H1 (cell line): ENCODE results near the gene RPL36A. TPM values are rescaled to one million over a fixed set of nuclear protein-coding genes. Genes with fewer than 3 reads are reported as not detected.

Source experiments
- CTCF ChIA-PET: fragments of 300-600 bp; sonication (Branson Sonifier 250); formaldehyde crosslinking; loops from one replicate; lab custom pipeline; 2021; ENCODE audit not compliant: partially characterized antibody; lab: Charles Lee
- POLR2A ChIA-PET: fragments of 300-600 bp; sonication (Branson Sonifier 250); formaldehyde crosslinking; loops from one replicate; lab custom pipeline; 2021; ENCODE audit warnings: inconsistent platforms; ENCODE audit not compliant: partially characterized antibody; lab: Charles Lee
- DNase-seq, 2 experiments: peaks; one replicate each; pipeline versions ENCODE4 v3.0.0 to v3.0.0-alpha.2; 2010 to 2022; ENCODE audit warnings: low spot score in 2 of 2, low read depth in 1 of 2, mixed read lengths in 1 of 2
- FAIRE-seq: peaks from 2 replicates; lab custom pipeline; 2011; peaks lifted over from hg19 to GRCh38; lab: Jason Lieb, UNC
- H2AFZ ChIP-seq: 2 replicates; pipeline ENCODE4 v1.8.1; 2012; ENCODE audit warnings: low read length, inconsistent platforms
- H2AK5ac ChIP-seq: 2 replicates; pipeline ENCODE4 v1.6.1; 2013; ENCODE audit warnings: low read depth, low read length
- H2BK120ac ChIP-seq: replicated peaks from 2 replicates; pipeline ENCODE3; 2013; ENCODE audit warnings: low read depth, low read length, inconsistent platforms
- H2BK12ac ChIP-seq: 2 replicates; pipeline ENCODE4 v1.6.1; 2013; ENCODE audit warnings: low read depth, low read length
- H2BK15ac ChIP-seq: 2 replicates; pipeline ENCODE4 v1.6.1; 2013; ENCODE audit warnings: low read length
- H2BK20ac ChIP-seq: 2 replicates; pipeline ENCODE4 v1.6.1; 2013; ENCODE audit warnings: low read length
- H2BK5ac ChIP-seq: 2 replicates; pipeline ENCODE4 v1.6.1; 2013; ENCODE audit warnings: low read depth, low read length
- H3K14ac ChIP-seq: 2 replicates; pipeline ENCODE4 v1.6.1; 2013; ENCODE audit warnings: inconsistent platforms; ENCODE audit not compliant: insufficient read length
- H3K18ac ChIP-seq: 2 replicates; pipeline ENCODE4 v1.6.1; 2013; ENCODE audit warnings: low read length; ENCODE audit errors: extremely low read depth
- H3K23ac ChIP-seq: 2 replicates; pipeline ENCODE4 v1.6.1; 2013; ENCODE audit warnings: inconsistent platforms; ENCODE audit not compliant: insufficient read length
- H3K23me2 ChIP-seq: 2 replicates; pipeline ENCODE4 v1.6.1; 2013; ENCODE audit warnings: low read depth, low read length
- H3K27ac ChIP-seq: 2 replicates; pipeline ENCODE4 v1.6.1; 2011; ENCODE audit warnings: low read depth, low read length, inconsistent platforms
- H3K27me3 ChIP-seq, 4 experiments: replicated peaks in 1 of 4; 1 replicate in 1 of 4; 2 replicates in 3 of 4; pipeline versions ENCODE4 v1.6.1 to v1.8.1; 2011 to 2013; ENCODE audit warnings: low read length in 3 of 4, mild to moderate bottlenecking in 3 of 4, inconsistent platforms in 2 of 4, mixed read lengths in 2 of 4, moderate library complexity in 1 of 4; ENCODE audit not compliant: control insufficient read depth in 3 of 4, insufficient read depth in 3 of 4; ENCODE audit errors: extremely low read depth in 1 of 4
- H3K36me3 ChIP-seq, 4 experiments: 2 replicates each; pipeline versions ENCODE4 v1.6.1 to v1.8.1; 2011 to 2013; ENCODE audit warnings: mild to moderate bottlenecking in 4 of 4, low read length in 3 of 4, moderate library complexity in 2 of 4, control low read depth in 1 of 4, inconsistent platforms in 1 of 4; ENCODE audit not compliant: insufficient read depth in 4 of 4, control insufficient read depth in 2 of 4
- H3K4ac ChIP-seq: replicated peaks from 2 replicates; pipeline ENCODE3; 2013; ENCODE audit warnings: low read length, low read depth, mixed read lengths, inconsistent platforms; ENCODE audit not compliant: insufficient read length
- H3K4me1 ChIP-seq, 4 experiments: replicated peaks in 1 of 4; 1 replicate in 1 of 4; 2 replicates in 3 of 4; pipeline versions ENCODE4 v1.6.1 to v1.8.1; 2011 to 2013; ENCODE audit warnings: low read length in 3 of 4, inconsistent platforms in 2 of 4, mixed read lengths in 1 of 4; ENCODE audit not compliant: insufficient read depth in 4 of 4, control insufficient read depth in 3 of 4
- H3K4me2 ChIP-seq, 2 experiments: 2 replicates each; pipeline versions ENCODE4 v1.6.1 to v1.8.1; 2011 to 2013; ENCODE audit warnings: low read depth in 2 of 2, low read length in 2 of 2, control low read depth in 1 of 2, inconsistent platforms in 1 of 2, mild to moderate bottlenecking in 1 of 2; ENCODE audit not compliant: insufficient read depth in 1 of 2
- H3K4me3 ChIP-seq, 4 experiments: fragments of 200-600, 300-600 bp in 1 of 4; sonication (generic), shearing (Covaris generic), sonication (Bioruptor Twin) in 1 of 4; 2 replicates each; pipeline versions ENCODE4 v1.5.1 to v1.8.1; 2011 to 2016; ENCODE audit warnings: low read length in 4 of 4, low read depth in 3 of 4, control low read depth in 2 of 4, inconsistent platforms in 2 of 4, mild to moderate bottlenecking in 2 of 4, mixed read lengths in 1 of 4, moderate library complexity in 1 of 4; ENCODE audit not compliant: insufficient read depth in 2 of 4; ENCODE audit errors: extremely low read depth in 1 of 4
- H3K56ac ChIP-seq: replicated peaks from 2 replicates; pipeline ENCODE3; 2013; ENCODE audit warnings: low read depth, mild to moderate bottlenecking, mixed read lengths, low read length, inconsistent platforms; ENCODE audit not compliant: insufficient read length
- H3K79me1 ChIP-seq: 2 replicates; pipeline ENCODE4 v1.6.1; 2013; ENCODE audit warnings: low read depth, low read length, control low read depth
- H3K79me2 ChIP-seq, 2 experiments: 2 replicates each; pipeline versions ENCODE4 v1.6.1 to v1.8.1; 2012 to 2013; ENCODE audit warnings: low read length in 2 of 2, mild to moderate bottlenecking in 2 of 2, inconsistent platforms in 1 of 2; ENCODE audit not compliant: insufficient read depth in 2 of 2, control insufficient read depth in 1 of 2
- H3K9ac ChIP-seq, 4 experiments: replicated peaks in 1 of 4; 1 replicate in 1 of 4; 2 replicates in 3 of 4; pipeline versions ENCODE4 v1.6.1 to v1.8.1; 2011 to 2013; ENCODE audit warnings: low read depth in 3 of 4, low read length in 3 of 4, control low read depth in 2 of 4, mild to moderate bottlenecking in 2 of 4, moderate library complexity in 2 of 4, inconsistent platforms in 1 of 4; ENCODE audit errors: extremely low read depth in 1 of 4
- H3K9me3 ChIP-seq, 2 experiments: 2 replicates each; pipeline versions ENCODE4 v1.6.1 to v1.8.1; 2012 to 2013; ENCODE audit warnings: mild to moderate bottlenecking in 2 of 2, moderate library complexity in 2 of 2, control low read depth in 1 of 2, inconsistent platforms in 1 of 2, low read depth in 1 of 2, low read length in 1 of 2, mixed read lengths in 1 of 2; ENCODE audit not compliant: insufficient read depth in 2 of 2
- H4K20me1 ChIP-seq, 2 experiments: replicated peaks in 1 of 2; 2 replicates each; pipeline versions ENCODE3 to v1.8.1; 2011 to 2013; ENCODE audit warnings: inconsistent platforms in 2 of 2, low read length in 2 of 2, mild to moderate bottlenecking in 1 of 2; ENCODE audit not compliant: insufficient read depth in 2 of 2, control insufficient read depth in 1 of 2
- H4K5ac ChIP-seq: 2 replicates; pipeline ENCODE4 v1.6.1; 2013; ENCODE audit warnings: low read length, low read depth, mixed read lengths, inconsistent platforms; ENCODE audit not compliant: insufficient read length
- H4K8ac ChIP-seq: 2 replicates; pipeline ENCODE4 v1.8.0; 2013; ENCODE audit warnings: mild to moderate bottlenecking, moderate library complexity, low read length, inconsistent platforms; ENCODE audit not compliant: insufficient read depth; ENCODE audit errors: extremely low read depth
- H4K91ac ChIP-seq: replicated peaks from 2 replicates; pipeline ENCODE3; 2013; ENCODE audit warnings: low read length, mixed read lengths, inconsistent platforms; ENCODE audit not compliant: insufficient read length
- SP2 ChIP-seq: IDR thresholded peaks from 2 replicates; pipeline ENCODE4 v1.6.1; 2012; ENCODE audit warnings: mild to moderate bottlenecking, low read length, inconsistent platforms
- TEAD4 ChIP-seq: IDR thresholded peaks from 2 replicates; pipeline ENCODE4 v1.6.1; 2012; ENCODE audit warnings: low read depth, low read length, inconsistent platforms, mixed read lengths
- WGBS, 2 experiments: shearing (Covaris generic) in 1 of 2; methylation state at CpG; one replicate each; pipeline versions ENCODE4 v1.1.6 to v1.1.7; 2013 to 2015; ENCODE audit warnings: low lambda C conversion rate in 2 of 2, mixed read lengths in 2 of 2, inconsistent platforms in 1 of 2, low coverage in 1 of 2, missing lambda C conversion rate in 1 of 2; ENCODE audit not compliant: insufficient replicate concordance in 2 of 2, insufficient coverage in 1 of 2, insufficient read length in 1 of 2; ENCODE audit errors: extremely low coverage in 1 of 2, missing lambda C conversion rate in 1 of 2; 5-methylcytosine and 5-hydroxymethylcytosine counted together
- polyA plus RNA-seq, 7 experiments: library from polyadenylated mRNA; depleted of rRNA in 3 of 7; stranded (reverse) in 5 of 7; unstranded in 2 of 7; fragments of >200 nt in 5 of 7; fragments of 200-250 nt in 2 of 7; gene quantifications; 1 replicate in 5 of 7; 2 replicates in 1 of 7; 4 replicates in 1 of 7; pipeline versions ENCODE4 v1.2.1 to v1.2.3, GENCODE V29; 2011 to 2013; ENCODE audit warnings: missing spikeins in 2 of 7, mixed read lengths in 2 of 7
- total RNA-seq: library from RNA; stranded (reverse); fragmentation: NEBNext Ultra II Directional; extraction: Animal tissue kit (Norgen Biotek cat#: 25700); gene quantifications from 2 replicates; pipeline ENCODE4 v1.2.1, GENCODE V29; 2021
- TF ChIP-seq, protein P1 (sequence below): IDR thresholded peaks from 2 replicates; pipeline ENCODE4 v1.6.1; 2011; ENCODE audit warnings: low read depth, mild to moderate bottlenecking, low read length; ENCODE audit not compliant: insufficient read depth

RPL36A gene
- total and polyA plus RNA-seq, 2 of the 8 experiments (the other 6 are each of a cell fraction or from before 2014, with no cell fraction given): 271 to 1,587 TPM

DNA sequence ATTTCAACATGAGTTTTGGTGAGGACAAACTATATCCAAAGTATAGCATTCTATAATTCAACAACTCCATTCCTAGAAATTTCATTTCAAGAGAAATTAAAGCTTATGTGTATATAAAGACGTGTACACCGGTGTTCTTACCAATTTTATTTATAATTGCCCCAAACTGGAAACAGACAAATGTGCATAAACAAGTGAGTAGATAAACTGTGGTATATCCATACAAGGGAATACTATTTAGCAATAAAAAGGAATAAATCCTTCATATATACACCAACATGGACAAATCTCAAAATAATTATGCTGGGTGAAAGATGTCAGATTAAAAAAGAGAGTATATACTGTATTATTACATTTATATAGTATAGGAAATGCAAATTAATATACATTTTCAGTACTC is 37.1 kb downstream of the RPL36A start:
- H3K79me1 ChIP-seq: no peaks in the 10 kb centered on the region
- no peak overlapping the region for H2BK5ac ChIP-seq
- no peak overlapping the region for H4K91ac ChIP-seq
- no peak overlapping the region for H3K23ac ChIP-seq
- H3K9me3 ChIP-seq: 0 out of 4 replicates have a peak, but pooled peaks cover 0 to 3% of the 10 kb centered on the region in 2 experiments
- H2BK20ac ChIP-seq: no peak overlapping the region
- ChIA-PET CTCF (no interaction called here), POLR2A (no interaction called here)
- H4K5ac ChIP-seq: no peak overlapping the region
- H3K4me1 ChIP-seq: no peaks in the 10 kb centered on the region
- H2BK15ac ChIP-seq: no peak overlapping the region
- no peak overlapping the region for H3K14ac ChIP-seq
- H3K27me3 ChIP-seq: no peaks in the 10 kb centered on the region
- H2BK12ac ChIP-seq: no peak overlapping the region
- H3K9ac ChIP-seq: no peak overlapping the region
- H3K79me2 ChIP-seq: no peaks in the 10 kb centered on the region
- no peaks in the 10 kb centered on the region for H3K23me2 ChIP-seq
- no peak overlapping the region for H3K4me2 ChIP-seq
- no peak overlapping the region for H3K27ac ChIP-seq
- FAIRE-seq (no peak), DNase-seq (no peak)
- H3K18ac ChIP-seq: no peak overlapping the region
- H2BK120ac ChIP-seq: no peak overlapping the region
- no peaks in the 10 kb centered on the region for H4K20me1 ChIP-seq
- no peak overlapping the region for H3K4ac ChIP-seq
- H3K36me3 ChIP-seq: peaks cover 0 to 21% (median 2%) of the 10 kb centered on the region in 4 experiments; a peak in 5 of 8 replicates
- 100% methylated on average over 2 of the region's 2 CpGs; no CpG with 5 or more reads in 1 of the 2 experiments for WGBS, 2 experiments
- no peak overlapping the region for H2AFZ ChIP-seq
- H3K4me3 ChIP-seq: no peak overlapping the region
- no peak overlapping the region for H3K56ac ChIP-seq
- H2AK5ac ChIP-seq: no peak overlapping the region
- no peak overlapping the region for H4K8ac ChIP-seq
- TF ChIP-seq, protein P1, sequence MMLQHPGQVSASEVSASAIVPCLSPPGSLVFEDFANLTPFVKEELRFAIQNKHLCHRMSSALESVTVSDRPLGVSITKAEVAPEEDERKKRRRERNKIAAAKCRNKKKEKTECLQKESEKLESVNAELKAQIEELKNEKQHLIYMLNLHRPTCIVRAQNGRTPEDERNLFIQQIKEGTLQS: no peak
- TF ChIP-seq SP2 (no peak), TEAD4 (no peak)
